Right lobe of liver (tissue), 6 donors: ENCODE data around the gene DAPK1. TPM values are rescaled to one million over a fixed set of nuclear protein-coding genes. Genes with fewer than 3 reads are reported as not detected.
A peak's percentile ranks its signal among the peaks of the same experiment; 100 is the strongest.

Experiments
- ATAC-seq, 4 donors: fragments of 200-7000 bp; cut with Tn5 transposase; one replicate each; pipeline ENCODE4 v1.9.1; 2020; ENCODE audit warnings: mild to moderate bottlenecking in 4 of 4, moderate library complexity in 4 of 4
- DNase-seq, 3 donors: peaks; one replicate each; pipeline ENCODE4 v3.0.0-alpha.2; 2020
- H3K27ac ChIP-seq, 3 donors: fragments of 200-600 bp; one replicate each; pipeline ENCODE4 v1.8.0; 2022
- H3K27me3 ChIP-seq, 2 donors: fragments of 200-600 bp; one replicate each; pipeline ENCODE4 v1.8.0; 2022
- H3K36me3 ChIP-seq, 4 donors: fragments of 200-600 bp; sonication (generic) in 1 of 4; one replicate each; pipeline versions ENCODE4 v1.5.1 to v1.8.0; 2017 to 2022; ENCODE audit warnings: control low read depth in 1 of 4
- H3K4me1 ChIP-seq, 4 donors: fragments of 200-600 bp; sonication (generic) in 1 of 4; one replicate each; pipeline versions ENCODE4 v1.5.1 to v1.8.0; 2017 to 2022; ENCODE audit warnings: control low read depth in 1 of 4
- H3K4me3 ChIP-seq, 3 donors: fragments of 200-600 bp; one replicate each; pipeline ENCODE4 v1.8.0; 2022
- H3K9me3 ChIP-seq, 4 donors: fragments of 200-600 bp; sonication (generic) in 1 of 4; one replicate each; pipeline versions ENCODE4 v1.5.1 to v1.8.0; 2017 to 2022; ENCODE audit warnings: control low read depth in 1 of 4
- CTCF ChIP-seq, 4 donors: fragments of 200-600 bp in 3 of 4; fragments of 450-650 bp in 1 of 4; IDR thresholded peaks; one replicate each; pipeline versions ENCODE4 v1.5.1 to v1.8.0; 2016 to 2022; ENCODE audit warnings: antibody characterized with exemption in 4 of 4, mild to moderate bottlenecking in 2 of 4
- POLR2A ChIP-seq: fragments of 450-650 bp; IDR thresholded peaks from one replicate; pipeline ENCODE4 v1.6.1; 2017; ENCODE audit warnings: antibody characterized with exemption, mild to moderate bottlenecking
- WGBS: methylation state at CpG from one replicate; pipeline ENCODE4 v1.1.6; 2018; ENCODE audit warnings: low coverage, low lambda C conversion rate; ENCODE audit not compliant: insufficient coverage; ENCODE audit errors: missing lambda C conversion rate; 5-methylcytosine and 5-hydroxymethylcytosine counted together
- intact Hi-C, 2 donors: fragments of 100-400 bp; cut with DNase I; formaldehyde crosslinking; loops; one replicate each; pipeline versions ENCODE4 v1.11.2 to v1.14.1; 2022
- total RNA-seq, 6 experiments: library from RNA; depleted of rRNA in 2 of 6; stranded (reverse); fragments of >200 nt in 2 of 6; fragmentation: NEBNext Ultra II Directional in 3 of 6; extraction: Animal tissue kit (Norgen Biotek cat#: 25700) in 3 of 6; gene quantifications; one replicate each; pipeline versions ENCODE4 v1.1.0 to v1.2.4, GENCODE V29; 2016 to 2023
- donor health status: DM: no; HTN: yes; CAD: no.
- donor health status: DM: no; HTN: no; CAD: no.
- donor health status: DM: no; HTN: no; CAD: no.
- donor health status: DM: no; HTN: yes; CAD: no.
- donor health status: DM: no; HTN: yes; CAD: no.

Gene DAPK1
- total RNA-seq, 6 experiments from 2014 or later, result 17.4 to 55.0 (median 33.9) TPM

GRCh38 chr9:87594194-87594593 lies 96.5 kb downstream of the DAPK1 start:
- DNase-seq (no peak), ATAC-seq (no peak)
- Histone ChIP-seq H3K27ac (peak overlapping the region in 2 of 3 donors; percentile 9 to 13), H3K4me3 (no peak overlapping the region), H3K36me3 (no peaks in the 10 kb centered on the region), H3K27me3 (no peaks in the 10 kb centered on the region), H3K4me1 (peaks cover 0 to 68% (median 31%) of the 10 kb centered on the region in 4 donors), H3K9me3 (no peaks in the 10 kb centered on the region)
- TF ChIP-seq CTCF (IDR thresholded peaks at IDR 0.05) (no peak), POLR2A (no peak)
- WGBS, result 76% methylated on average over 4 of the region's 4 CpGs
- intact Hi-C loops, result no loop called here

- TF ChIP-seq POLR2A, result no peak
- no peak for TF ChIP-seq CTCF (IDR thresholded peaks at IDR 0.05)
- ATAC-seq, result no peak
- peak overlapping the region in 2 of 3 donors; percentile 9 to 13 for H3K27ac ChIP-seq
Measured at GRCh38 chr9:87594662-87595061, 97.0 kb downstream of the DAPK1 start.

GRCh38 chr9:87595610-87596009 lies 97.9 kb downstream of the DAPK1 start:
- ATAC-seq, result no peak

More at GRCh38 chr9:87594662-87595061, 97.0 kb downstream of the DAPK1 start:
- Histone ChIP-seq H3K9me3 (no peaks in the 10 kb centered on the region), H3K4me3 (no peak overlapping the region), H3K4me1 (peaks cover 0 to 68% (median 31%) of the 10 kb centered on the region in 4 donors), H3K27me3 (no peaks in the 10 kb centered on the region), H3K36me3 (no peaks in the 10 kb centered on the region)
- DNase-seq, result no peak
- intact Hi-C loops, result no loop called here

GRCh38 chr9:87596862-87597261 lies 99.2 kb downstream of the DAPK1 start:
- peaks cover 0 to 75% (median 34%) of the 10 kb centered on the region in 4 donors for H3K4me1 ChIP-seq
- DNase-seq (peak; percentile 57 to 77 (median 64)), ATAC-seq (peak; percentile 41 to 59 (median 56))
- no peak overlapping the region for H3K4me3 ChIP-seq
- no peaks in the 10 kb centered on the region for H3K36me3 ChIP-seq
- no peak for TF ChIP-seq CTCF (IDR thresholded peaks at IDR 0.05)
- TF ChIP-seq POLR2A, result no peak
- intact Hi-C loops, result no loop called here
- H3K9me3 ChIP-seq, result no peaks in the 10 kb centered on the region
- peak overlapping the region in 2 of 3 donors; percentile 18 to 60 for H3K27ac ChIP-seq
- no peaks in the 10 kb centered on the region for H3K27me3 ChIP-seq
- 40% methylated on average over 1 of the region's 7 CpGs for WGBS

More at GRCh38 chr9:87595610-87596009, 97.9 kb downstream of the DAPK1 start:
- intact Hi-C loops, result no loop called here
- no peak for TF ChIP-seq CTCF (IDR thresholded peaks at IDR 0.05)
- no peak for TF ChIP-seq POLR2A
- Histone ChIP-seq H3K27ac (no peak overlapping the region), H3K27me3 (no peaks in the 10 kb centered on the region), H3K4me1 (peaks cover 0 to 76% (median 33%) of the 10 kb centered on the region in 4 donors), H3K36me3 (no peaks in the 10 kb centered on the region), H3K9me3 (no peaks in the 10 kb centered on the region), H3K4me3 (no peak overlapping the region)
- DNase-seq, result no peak
- WGBS, result 94% methylated on average over 12 of the region's 12 CpGs
